Activated CD4-positive, CD25-positive, alpha-beta regulatory T cell treated with anti-CD3 and anti-CD28 coated beads, Interleukin-2, amount 50 U/mL, for 72 hours (primary cell): ENCODE data around the gene GPR101.

Source experiments
- DNase-seq: peaks from one replicate; pipeline ENCODE4 v3.0.0; 2021

GPR101 gene, protein sequence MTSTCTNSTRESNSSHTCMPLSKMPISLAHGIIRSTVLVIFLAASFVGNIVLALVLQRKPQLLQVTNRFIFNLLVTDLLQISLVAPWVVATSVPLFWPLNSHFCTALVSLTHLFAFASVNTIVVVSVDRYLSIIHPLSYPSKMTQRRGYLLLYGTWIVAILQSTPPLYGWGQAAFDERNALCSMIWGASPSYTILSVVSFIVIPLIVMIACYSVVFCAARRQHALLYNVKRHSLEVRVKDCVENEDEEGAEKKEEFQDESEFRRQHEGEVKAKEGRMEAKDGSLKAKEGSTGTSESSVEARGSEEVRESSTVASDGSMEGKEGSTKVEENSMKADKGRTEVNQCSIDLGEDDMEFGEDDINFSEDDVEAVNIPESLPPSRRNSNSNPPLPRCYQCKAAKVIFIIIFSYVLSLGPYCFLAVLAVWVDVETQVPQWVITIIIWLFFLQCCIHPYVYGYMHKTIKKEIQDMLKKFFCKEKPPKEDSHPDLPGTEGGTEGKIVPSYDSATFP

DNA sequence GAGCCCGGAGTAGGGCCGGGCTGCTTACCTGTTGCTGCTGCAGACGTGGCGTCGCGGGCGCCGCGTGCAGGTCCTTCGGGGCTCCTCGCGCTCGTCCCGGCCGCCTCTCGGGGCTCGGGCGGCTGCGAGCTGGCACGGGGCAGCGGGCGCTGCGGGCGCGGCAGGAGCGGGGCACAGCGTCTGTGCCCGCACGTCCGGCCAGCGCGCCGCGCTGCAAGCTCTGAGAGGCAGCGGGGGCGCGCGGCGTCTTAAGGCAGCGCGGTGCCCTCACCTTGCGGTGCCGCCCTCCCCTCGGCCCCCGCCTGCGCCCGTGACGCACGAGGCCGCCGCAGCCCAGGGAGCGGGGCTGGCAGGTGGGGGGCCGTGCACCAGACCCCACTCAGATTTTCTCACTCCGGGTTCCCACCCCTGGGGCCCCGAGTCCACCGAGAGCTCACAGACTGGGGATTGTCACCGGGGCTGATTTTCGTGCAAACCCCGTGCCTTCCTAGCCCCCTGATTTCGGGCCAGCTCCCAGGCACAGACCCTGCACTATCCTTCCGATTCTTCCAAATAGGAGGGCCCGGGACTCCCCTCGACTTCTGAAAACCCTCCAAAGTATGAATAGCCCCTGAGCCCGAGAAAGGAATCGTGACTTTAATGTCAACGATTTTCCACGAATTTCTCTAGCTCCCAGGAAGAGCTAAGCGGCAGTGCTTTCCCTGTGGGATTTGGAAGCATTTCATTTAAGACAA is at the start of gene GPR101:
Gene GPR101, minus strand, starts transcription at position 222 of the 734 bp plus-strand sequence. CDS start 2,321 bp downstream, outside the sequence.
- DNase-seq: no peak

DNA sequence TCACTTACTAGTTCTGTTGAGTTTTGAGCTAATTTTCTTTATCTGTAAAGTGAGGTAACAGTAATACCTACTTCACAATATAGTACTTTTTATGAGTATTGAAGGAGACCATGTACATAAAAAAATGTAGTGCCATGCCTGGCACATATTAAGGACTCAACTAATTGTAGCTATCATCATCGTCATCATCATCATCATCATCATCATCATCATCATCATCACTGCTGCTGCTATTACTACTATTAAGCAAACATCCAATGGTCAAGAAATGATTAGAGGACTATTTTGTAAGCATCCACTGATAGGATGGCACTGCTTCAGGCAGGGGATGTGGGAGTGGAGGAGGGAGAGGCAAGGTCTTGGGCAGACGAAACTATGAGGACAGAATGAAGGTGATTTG is 47.4 kb upstream of the GPR101 start:
- DNase-seq: no peak

DNA sequence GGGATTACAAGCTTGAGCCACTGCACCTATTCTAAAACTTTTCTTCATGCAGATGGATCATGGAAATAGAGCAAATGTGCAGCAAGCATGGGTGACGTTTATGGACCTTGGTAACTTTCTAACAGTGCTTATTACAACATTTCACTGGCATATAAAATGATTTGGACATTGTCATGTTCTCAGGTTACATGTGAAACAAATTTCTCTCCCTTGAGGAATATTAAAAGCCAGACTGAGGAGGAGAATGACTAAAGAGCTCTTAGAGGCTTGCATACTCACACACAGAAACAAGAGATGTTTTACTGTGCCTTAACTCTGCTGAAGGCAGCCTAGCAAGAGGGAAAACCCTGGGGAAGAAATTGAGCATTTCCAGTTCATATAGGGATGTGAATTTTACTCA is 38.6 kb upstream of the GPR101 start:
- no peak for DNase-seq

DNA sequence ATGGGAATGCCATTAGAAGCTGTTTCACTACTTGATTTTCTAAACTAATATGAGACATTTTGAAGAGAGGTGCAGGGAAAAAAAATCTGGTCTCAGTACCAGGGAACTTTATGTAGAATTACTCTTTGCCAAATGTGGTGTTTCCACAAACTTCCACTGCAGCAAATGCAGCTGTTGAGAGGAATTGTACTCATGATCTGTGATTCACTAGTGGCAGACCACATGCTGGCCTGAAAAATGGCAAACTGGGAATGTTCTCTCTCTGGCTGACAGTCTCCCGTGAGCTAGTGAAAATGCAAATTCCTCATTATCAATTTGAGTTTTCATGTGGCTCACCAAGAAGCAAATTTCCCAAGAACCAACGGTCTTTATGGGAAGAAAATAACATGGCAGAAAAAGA is 37.8 kb upstream of the GPR101 start:
- no peak for DNase-seq

DNA sequence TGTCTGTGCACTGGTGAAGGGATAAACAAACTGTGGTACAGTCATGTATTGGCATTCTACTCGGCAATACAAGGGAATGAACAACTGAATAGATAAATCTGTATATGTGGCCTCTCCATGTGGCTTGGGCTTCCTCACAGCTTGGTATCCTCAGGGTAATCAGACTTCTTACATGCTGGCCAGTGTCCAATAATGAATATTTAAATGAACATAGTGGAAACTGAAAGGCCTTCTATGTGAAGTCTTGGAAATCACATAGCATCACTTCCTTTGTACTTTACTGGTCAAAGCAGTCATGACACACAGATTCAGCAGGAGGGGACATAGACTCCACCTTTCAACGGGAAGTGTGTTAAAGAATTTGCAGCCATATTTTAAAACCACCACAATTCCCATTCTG is 33.4 kb upstream of the GPR101 start:
- no peak for DNase-seq

DNA sequence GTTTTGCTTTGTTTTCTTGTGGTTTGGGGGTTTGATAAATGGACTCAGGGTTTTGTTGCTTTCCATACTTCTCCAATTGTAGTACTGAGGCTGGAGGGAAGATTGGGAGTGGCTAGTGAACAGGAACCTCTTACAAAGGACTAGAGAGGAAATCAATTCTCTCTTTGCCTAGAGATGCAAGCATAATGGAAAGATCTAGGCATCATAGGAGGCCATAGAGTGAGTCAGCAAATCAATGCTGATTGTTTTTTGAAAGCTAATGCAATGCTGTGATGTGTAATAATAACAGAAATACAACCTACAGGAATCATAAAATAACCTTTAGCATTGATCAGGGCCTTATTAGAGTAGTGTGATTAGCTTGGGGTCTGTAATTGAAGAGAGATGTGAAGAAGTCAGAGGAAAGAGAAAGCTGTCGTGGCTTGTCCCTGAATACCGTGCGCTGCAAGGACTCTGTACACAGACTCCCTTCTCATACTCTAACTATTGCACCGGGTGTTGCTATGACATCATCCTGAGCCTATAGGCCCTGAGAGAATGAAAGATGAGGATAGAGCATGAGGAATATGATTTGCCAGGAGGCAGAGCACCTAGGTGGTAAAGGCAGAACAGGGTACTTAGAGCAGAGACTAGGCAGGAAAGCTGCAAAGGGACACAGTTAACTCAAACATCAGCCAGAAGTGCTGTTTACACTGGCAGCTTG is 29.3 kb upstream of the GPR101 start:
- no peak for DNase-seq

DNA sequence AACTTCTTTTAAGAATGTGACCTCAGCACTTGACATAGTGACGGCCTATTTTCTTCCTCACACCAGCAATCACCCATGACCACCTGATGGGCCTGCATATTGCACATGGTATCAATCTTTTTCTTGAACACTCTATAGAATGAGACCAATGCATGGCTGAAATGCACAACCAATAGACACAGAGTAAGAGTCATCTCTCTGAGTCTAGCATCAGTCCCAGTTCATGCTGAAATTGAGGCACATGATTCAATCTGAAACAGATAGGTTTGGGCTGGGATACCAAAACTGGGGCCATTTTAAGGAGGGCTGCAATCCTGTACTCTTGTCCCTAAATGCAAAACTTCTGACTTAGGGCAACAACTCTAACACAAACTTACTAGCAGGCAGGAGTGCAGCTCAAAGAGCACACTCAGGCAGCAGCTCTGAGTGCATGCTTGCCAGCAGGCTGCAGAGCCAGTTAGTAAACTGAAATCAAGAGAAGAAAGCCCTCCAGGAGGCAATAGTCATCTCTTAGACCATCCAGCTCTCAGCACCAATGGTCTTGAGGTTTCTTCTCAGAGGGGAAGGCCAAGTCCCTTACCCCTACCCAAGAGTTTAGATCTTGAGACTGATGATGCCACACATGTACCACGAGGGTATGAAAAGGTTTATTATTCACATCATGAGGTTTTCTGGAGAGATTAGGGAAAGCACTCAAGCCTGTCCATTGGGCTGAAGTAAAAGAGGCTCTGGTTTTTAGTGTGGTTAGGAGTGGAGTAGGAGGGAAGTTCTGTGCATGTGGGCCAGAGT is 24.7 kb upstream of the GPR101 start:
- DNase-seq: no peak

DNA sequence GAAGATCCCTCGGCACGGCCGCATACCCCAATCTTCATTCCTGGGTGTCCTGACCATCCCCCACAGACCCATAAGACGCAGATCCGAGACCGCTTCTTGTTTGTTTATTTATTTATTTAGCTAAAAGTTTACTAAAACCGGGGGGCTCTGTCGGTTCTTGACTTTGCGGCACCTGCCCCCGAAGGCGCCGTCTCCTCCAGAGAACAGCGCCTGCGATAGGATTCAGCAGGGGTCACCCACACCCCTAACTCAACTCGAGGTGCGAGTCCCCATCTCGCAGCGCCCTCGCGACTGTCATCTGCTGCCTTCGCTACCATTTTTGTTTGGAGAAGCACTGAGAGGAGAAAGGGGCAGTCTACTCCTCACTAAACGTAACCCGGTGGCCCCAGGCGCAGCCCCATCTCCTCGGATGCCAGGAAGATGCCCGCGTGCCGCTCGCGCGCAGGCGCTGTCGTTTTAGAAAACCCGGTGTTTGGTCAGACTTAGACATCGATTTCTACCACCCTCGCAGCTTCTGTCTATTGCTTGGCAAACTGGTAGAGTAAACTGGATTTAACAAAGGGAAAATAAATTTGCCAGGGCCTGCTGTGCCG is 18.9 kb upstream of the GPR101 start:
- peak; percentile 40 for DNase-seq

DNA sequence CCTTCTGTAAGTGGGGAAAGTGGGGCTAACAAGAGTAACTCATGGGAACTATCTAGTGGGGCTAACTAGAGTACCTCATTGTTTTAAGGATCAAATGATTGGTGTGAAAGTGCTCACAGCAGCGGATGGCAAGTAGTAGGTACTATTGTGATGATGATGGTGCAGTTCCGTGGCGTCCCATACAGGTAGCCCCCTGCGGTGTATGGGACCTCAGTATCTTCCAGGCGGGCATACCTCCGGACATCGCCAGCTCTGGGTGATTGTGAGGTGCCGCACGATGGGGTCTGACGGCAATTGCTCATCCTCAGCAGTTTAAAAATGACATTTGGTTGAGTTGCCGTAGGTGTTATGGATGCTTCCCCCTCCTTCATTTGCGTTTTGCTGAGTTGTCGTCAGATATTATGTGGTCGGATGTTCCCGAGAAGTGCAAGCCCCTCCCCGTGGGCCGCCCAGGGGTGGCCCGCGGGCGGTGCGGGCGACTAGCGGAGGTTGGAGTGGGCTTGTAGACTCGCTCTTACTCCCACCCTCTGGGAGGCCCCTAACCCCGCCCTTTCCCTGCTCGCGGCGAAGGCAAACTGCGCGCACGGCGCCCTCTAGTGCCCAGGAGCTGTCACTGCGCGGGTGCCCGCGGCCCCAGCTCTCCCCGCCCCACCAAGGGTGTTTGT is 18.3 kb upstream of the GPR101 start:
- DNase-seq: peak; percentile 84

DNA sequence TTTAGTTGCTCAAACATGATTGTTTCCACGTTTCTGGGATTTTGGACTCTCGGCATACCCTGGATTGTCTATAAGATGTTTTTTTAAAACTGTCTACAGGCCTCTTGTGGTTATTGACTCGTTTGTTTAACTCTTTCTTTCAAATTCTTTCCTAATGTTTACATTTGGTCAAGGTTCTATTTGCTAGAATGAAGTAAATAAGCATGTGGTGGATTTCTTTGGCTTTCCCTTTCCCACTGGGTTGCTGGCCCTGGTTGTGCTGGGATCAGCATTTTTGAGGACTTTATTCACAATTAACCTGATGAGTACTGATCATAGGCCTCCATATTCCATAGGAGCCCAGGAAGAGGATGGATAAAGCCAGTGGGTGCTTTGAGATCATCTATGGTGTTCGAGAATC is 11.1 kb upstream of the GPR101 start:
- DNase-seq: no peak

DNA sequence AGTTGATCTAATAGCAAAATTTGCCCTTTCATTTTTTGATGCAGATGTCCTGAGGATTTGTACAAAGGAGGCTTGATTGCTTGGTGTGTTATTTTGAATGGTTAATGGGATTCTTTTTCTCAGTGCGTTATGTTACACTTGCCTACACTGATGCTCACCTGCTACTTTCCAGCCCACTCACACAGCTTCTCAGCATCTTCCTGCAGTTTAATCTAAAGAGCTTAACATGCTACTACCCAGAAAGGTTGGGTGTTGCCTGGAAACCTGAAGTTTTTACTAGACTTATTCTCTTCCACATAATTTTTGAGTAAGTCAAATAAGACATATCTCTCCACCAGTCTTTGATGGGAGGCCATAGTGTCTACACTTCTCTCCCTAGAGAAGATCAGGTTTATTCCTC is 9.9 kb upstream of the GPR101 start:
- DNase-seq: no peak

DNA sequence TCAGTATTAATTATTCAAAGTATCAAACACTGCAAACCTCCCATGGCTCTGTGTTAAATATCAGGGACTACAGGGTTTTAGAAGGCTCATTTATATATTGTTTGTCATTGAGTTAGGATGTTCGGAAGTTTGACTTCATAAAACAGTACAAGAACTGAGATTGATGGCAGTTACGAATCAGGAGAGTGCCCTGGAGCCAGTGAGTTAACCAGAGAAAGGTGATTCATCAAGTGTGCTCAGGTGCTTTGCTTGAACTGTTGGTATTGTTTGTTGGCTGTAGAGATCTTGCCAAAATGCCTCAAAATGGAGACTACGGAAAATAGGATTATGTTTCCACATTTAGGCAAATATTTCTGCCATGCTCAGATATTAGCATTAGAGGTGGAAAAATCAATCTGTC is 7.5 kb upstream of the GPR101 start:
- DNase-seq: no peak

DNA sequence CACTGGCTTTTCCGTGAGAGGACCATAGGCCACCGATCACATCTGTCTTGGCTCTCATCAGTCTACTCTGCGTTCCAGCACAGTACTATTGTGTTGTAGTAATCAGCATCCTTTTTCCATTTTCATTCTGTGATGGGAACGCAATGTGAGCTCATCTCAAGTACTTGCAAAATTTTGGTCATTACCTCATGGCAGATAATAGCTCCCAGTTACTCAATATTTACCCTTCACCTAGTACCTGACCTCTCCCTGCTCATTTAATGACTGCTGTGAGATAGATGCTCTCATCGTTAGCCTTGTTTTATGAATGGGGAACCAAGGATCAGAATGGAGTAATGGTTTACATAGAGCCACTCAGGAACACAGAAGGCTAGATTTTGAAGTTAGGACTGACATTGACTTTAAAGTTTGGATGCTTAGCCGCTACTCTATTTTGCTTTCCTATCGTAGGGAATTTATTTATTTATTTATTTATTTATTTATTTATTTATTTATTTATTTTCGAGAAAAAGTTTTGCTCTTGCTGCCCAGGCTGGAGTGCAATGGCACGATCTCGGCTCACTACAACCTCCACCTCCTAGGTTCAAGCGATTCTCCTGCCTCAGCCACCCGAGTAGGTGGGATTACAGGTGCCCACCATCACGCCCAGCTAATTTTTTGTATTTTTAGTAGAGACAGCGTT is 6.5 kb upstream of the GPR101 start:
- no peak for DNase-seq

DNA sequence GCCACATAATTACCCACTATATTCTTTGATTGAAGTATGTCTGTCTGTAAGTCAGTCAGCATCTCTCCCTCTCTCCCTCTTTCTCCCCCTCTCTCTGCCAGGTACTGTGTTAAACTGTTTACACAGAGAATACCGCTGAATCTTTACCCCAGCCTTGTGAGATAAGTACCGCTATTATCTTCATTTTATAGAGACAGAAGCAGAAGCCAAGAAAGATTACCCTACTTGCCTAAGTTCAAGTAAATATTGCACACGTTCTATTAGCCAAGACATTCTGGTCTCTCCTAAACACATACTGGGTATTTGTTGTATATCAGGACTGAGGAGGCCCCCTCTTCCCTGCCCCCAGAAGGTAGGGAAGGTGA is 695 bp upstream of the GPR101 start:
- DNase-seq: no peak

DNA sequence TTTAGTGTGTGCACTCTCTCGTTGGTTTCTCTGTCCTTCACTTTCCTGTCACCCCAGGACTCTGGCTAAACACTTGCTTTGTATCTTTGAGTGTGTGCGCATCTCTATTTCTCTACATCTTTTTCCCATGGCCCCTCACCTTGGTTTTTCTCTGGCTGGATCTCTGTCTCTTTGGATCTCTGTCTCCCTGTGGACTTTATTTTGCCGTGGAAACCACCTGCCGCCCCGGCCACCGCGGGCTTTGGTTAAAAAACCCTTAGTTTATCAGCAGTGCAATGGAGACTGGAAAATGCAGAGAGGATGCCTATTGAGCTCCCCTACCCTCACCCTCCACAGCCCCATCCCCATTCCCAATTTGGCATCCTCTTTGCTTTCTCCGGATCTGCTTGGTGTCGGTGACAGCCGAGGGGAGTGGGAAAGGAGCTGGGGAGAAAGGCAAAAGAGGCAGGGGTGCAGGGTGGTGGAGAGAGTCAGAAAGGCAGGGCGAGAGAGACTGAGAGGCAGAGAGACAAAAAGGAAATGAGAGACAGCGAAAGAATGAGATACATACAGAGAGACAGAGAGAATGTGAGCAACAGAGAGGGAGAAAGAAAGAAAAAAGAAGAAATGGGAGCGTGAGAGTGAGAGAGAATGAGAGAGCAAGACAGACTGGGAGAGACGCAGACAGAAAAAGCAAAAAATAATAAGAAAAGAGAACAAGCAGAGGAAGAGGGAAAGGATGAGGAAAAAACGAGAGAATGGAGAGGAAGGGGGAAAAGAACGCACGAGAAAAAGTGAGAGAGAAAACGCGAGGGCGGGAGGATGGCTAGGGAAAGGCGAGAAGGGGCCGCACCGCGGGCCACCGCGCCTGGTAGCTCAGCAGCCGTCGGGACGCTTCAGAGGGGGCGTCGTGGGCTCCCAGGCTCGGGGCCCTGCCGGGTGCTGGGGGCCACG is 688 bp downstream of the GPR101 start:
- DNase-seq: no peak

DNA sequence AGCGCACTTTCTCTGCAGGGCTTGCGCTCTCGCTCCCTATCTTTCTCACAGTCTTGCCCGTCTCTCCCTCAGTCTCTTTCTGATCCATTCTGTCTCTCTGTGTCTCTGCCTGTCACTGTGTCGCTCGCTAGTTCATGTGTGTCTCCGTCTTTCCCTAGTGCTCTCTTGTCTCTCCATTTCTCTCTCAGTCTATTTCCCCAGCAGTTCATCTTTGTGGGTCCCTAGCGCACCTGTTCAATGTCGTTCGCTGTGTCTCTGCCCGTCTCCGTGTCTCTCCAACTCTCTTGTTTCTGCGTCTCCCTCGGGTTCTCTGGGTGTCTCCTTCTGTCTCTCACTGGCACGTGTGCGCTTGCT is 1.5 kb downstream of the GPR101 start:
- DNase-seq: no peak

DNA sequence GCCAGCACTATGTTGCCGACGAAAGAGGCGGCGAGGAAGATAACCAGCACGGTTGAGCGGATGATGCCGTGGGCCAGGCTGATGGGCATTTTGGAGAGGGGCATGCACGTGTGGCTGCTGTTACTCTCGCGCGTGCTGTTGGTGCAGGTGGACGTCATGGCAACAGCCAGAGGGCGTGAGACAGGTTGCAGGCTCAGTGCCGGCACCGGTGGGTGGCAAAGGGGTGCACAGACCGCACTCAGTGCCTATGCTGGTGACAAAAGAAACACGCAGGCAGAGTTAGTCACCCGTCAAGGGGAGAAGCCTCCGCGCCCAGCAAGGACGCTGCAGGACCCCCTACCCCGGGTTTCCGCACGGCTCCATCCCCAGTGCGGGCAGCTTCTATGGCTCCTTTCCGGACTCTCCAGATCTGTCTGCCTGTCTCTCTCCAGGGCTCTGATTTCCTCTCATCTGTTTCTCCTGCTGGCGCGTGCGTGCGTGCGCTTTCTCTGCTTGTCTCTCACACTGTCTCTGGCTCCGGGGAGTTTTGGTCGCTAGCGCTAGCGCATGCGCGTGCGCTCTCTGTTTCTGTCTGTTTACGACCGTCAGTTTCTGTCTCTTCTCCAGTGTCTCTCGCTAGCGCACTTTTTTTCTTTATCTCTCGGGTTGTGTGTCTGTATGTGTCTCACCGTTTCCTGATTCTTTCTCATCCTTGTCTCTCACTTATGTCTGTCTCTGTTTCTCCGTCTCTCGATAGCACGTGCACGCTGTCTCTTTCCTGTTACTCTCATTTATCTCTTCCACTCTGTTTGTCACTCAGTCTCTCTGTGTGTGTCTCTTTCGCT is 2.1 kb downstream of the GPR101 start:
- no peak for DNase-seq

DNA sequence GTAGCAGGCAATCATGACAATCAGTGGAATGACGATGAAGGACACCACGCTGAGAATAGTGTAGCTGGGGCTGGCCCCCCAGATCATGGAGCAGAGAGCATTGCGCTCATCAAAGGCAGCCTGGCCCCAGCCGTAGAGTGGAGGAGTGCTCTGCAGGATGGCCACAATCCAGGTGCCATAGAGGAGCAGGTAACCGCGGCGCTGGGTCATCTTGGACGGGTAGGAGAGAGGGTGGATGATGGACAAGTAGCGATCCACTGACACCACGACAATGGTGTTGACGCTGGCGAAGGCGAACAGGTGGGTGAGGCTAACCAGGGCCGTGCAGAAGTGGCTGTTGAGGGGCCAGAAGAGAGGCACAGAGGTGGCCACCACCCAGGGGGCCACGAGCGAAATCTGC is 2.8 kb downstream of the GPR101 start:
- no peak for DNase-seq

DNA sequence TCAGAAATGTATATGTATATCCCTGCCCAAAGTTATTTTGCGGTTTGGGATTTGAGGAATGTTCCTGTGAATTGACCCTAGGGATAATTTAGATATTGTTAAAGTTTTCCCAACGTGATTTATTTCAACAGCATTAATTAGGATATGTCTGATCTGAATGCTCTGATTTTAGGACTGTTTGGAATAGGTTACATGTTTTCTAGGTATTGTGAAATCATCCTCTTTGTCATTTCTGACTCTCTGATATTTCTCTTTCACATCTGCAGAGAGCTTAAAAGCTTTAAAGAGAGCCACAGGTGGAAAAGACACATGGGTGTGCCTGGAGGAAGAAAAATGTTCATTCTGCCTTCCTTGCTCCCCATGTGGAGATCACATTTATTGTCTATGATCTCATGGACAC is 5.1 kb downstream of the GPR101 start:
- no peak for DNase-seq
